H1 (cell line): ENCODE data around the gene HNRNPU. TPM values are rescaled to one million over a fixed set of nuclear protein-coding genes. Genes with fewer than 3 reads are reported as not detected.
A peak's percentile ranks its signal among the peaks of the same experiment; 100 is the strongest.

Source experiments
- BCL11A ChIP-seq, 2 experiments: IDR thresholded peaks; one replicate each; pipeline ENCODE4 v1.6.1; 2011; ENCODE audit warnings: low read depth in 2 of 2, low read length in 2 of 2, mild to moderate bottlenecking in 2 of 2
- CEBPB ChIP-seq: IDR thresholded peaks from 2 replicates; pipeline ENCODE4 v1.6.1; 2012; ENCODE audit warnings: low read depth, low read length
- CREB1 ChIP-seq: IDR thresholded peaks from 2 replicates; pipeline ENCODE4 v1.6.1; 2012; ENCODE audit warnings: inconsistent platforms
- CTCF ChIP-seq, 3 experiments: IDR thresholded peaks; 1 replicate in 2 of 3; 2 replicates in 1 of 3; pipeline versions ENCODE4 v1.5.1 to v1.6.1; 2011; ENCODE audit warnings: low read length in 3 of 3, mild to moderate bottlenecking in 3 of 3, inconsistent platforms in 2 of 3, low read depth in 1 of 3, moderate library complexity in 1 of 3; ENCODE audit not compliant: insufficient read depth in 1 of 3; ENCODE audit errors: control extremely low read depth in 1 of 3
- E2F6 ChIP-seq: IDR thresholded peaks from 2 replicates; pipeline ENCODE4 v1.6.1; 2012; ENCODE audit warnings: inconsistent platforms
- EGR1 ChIP-seq: IDR thresholded peaks from 2 replicates; pipeline ENCODE4 v1.6.1; 2011; ENCODE audit warnings: low read depth, low read length, borderline replicate concordance
- EZH2 ChIP-seq: fragments of 200-600 bp; sonication (generic); IDR thresholded peaks from 2 replicates; pipeline ENCODE4 v1.7.1; 2012; ENCODE audit warnings: low read depth, mild to moderate bottlenecking, moderate library complexity, low read length, inconsistent platforms; ENCODE audit not compliant: severe bottlenecking
- GTF2F1 ChIP-seq: IDR thresholded peaks from 2 replicates; pipeline ENCODE4 v1.6.1; 2012; ENCODE audit warnings: low read depth, low read length, improper control_type of control experiment, borderline replicate concordance
- HDAC6 ChIP-seq: IDR thresholded peaks from one replicate; pipeline ENCODE4 v1.7.1; 2012; ENCODE audit warnings: low read depth, mild to moderate bottlenecking, inconsistent platforms, low read length, moderate library complexity
- POU5F1 ChIP-seq: IDR thresholded peaks from 2 replicates; pipeline ENCODE4 v1.6.1; 2011; ENCODE audit warnings: low read depth, mild to moderate bottlenecking, low read length, moderate library complexity
- RAD21 ChIP-seq, 2 experiments: IDR thresholded peaks in 1 of 2; conservative IDR thresholded peaks in 1 of 2; 2 replicates each; pipeline ENCODE4 v1.6.1; 2011; ENCODE audit warnings: low read depth in 2 of 2, low read length in 2 of 2, improper control_type of control experiment in 1 of 2, inconsistent platforms in 1 of 2, mild to moderate bottlenecking in 1 of 2, moderate library complexity in 1 of 2
- SAP30 ChIP-seq: fragments of 300-600 bp; sonication (generic); IDR thresholded peaks from 2 replicates; pipeline ENCODE4 v1.7.1; 2012; ENCODE audit warnings: low read length, moderate library complexity, mild to moderate bottlenecking, inconsistent platforms; ENCODE audit not compliant: insufficient read depth, insufficient replicate concordance
- SP1 ChIP-seq: IDR thresholded peaks from 2 replicates; pipeline ENCODE4 v1.6.1; 2011; ENCODE audit warnings: low read depth, low read length
- SRF ChIP-seq: IDR thresholded peaks from 2 replicates; pipeline ENCODE4 v1.6.1; 2011; ENCODE audit warnings: mild to moderate bottlenecking, low read depth, low read length, moderate library complexity
- TBP ChIP-seq: IDR thresholded peaks from 2 replicates; pipeline ENCODE4 v1.6.1; 2011; ENCODE audit warnings: low read depth, low read length, improper control_type of control experiment
- TEAD4 ChIP-seq: IDR thresholded peaks from 2 replicates; pipeline ENCODE4 v1.6.1; 2012; ENCODE audit warnings: low read depth, low read length, inconsistent platforms, mixed read lengths
- polyA plus RNA-seq, 7 experiments: library from polyadenylated mRNA; depleted of rRNA in 3 of 7; stranded (reverse) in 5 of 7; unstranded in 2 of 7; fragments of >200 nt in 5 of 7; fragments of 200-250 nt in 2 of 7; gene quantifications; 1 replicate in 5 of 7; 2 replicates in 1 of 7; 4 replicates in 1 of 7; pipeline versions ENCODE4 v1.2.1 to v1.2.3, GENCODE V29; 2011 to 2013; ENCODE audit warnings: missing spikeins in 2 of 7, mixed read lengths in 2 of 7
- total RNA-seq: library from RNA; stranded (reverse); fragmentation: NEBNext Ultra II Directional; extraction: Animal tissue kit (Norgen Biotek cat#: 25700); gene quantifications from 2 replicates; pipeline ENCODE4 v1.2.1, GENCODE V29; 2021

The HNRNPU gene
- total and polyA plus RNA-seq, 2 of the 8 experiments (the other 6 are each of a cell fraction or from before 2014, with no cell fraction given) = 95.6 to 606 TPM

DNA sequence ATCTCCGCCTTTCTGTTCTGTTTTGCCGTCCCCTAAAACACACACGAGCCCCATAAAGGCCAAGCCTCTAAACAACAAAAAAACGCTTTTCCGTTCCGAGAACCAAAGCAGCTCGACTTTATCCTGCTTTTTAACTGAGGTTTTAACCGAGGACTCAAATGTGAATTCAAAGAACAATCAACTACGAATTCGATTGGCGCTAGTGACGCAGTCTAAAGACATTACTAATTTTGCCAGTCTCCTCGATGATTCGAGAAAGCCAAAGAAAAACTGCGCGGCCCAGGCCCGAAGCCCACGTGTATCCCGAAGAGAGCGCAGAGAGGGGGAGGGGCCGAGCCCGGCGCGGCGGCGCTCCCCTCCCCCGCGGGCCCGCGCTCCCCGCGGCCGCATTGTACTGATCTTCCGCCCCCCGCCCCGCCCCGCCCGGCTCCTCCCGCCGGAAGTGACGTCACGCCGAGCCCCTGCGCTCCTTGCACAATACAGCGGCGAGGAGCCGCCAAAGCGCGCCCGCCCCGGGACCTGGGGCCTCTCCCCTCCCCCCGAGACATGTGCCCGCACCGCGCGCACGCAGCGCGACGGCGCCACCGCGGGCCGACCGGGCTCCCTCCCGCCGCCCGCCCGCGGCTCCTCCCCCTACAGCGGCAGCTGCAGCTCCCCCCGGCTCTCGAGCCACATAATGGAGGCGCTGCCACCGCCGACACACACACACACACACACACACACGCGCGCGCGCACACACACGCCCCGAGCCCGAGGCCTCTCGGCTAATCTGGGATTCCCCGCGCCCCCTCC, 1.4 kb downstream of the HNRNPU start (continued):
- TF ChIP-seq EZH2 (no peak), TBP (peak; percentile 74; the same call in 1 of the 2 replicates), SAP30 (no peak), E2F6 (no peak), GTF2F1 (no peak), POU5F1 (no peak), CREB1 (peak; percentile 84), SRF (0 out of 2 replicates have a peak, but pooled peaks have one; percentile 7), EGR1 (peak; percentile 49; the same call in 1 of the 2 replicates), CTCF (IDR thresholded peaks at IDR 0.05; ENCODE audit: control extremely low read depth in 1 of 3, insufficient read depth in 1 of 3, low read depth in 1 of 3, low read length in 3 of 3) (no peak), TEAD4 (no peak), RAD21 (IDR thresholded peaks at IDR 0.05 in 1 of 2, conservative IDR thresholded peaks at IDR 0.05 in 1 of 2; ENCODE audit: low read depth in 2 of 2, low read length in 2 of 2) (no peak), CEBPB (peak; percentile 93), HDAC6 (no peak), SP1 (0 out of 2 replicates have a peak, but pooled peaks have one; percentile 57), BCL11A (IDR thresholded peaks at IDR 0.05; ENCODE audit: low read depth in 2 of 2, low read length in 2 of 2) (no peak)
